Adrenal gland (tissue), 5 donors: ENCODE measurements around the gene PDGFD.

Experiments used
- POLR2A ChIP-seq, 2 donors: fragments of 450-650 bp; IDR thresholded peaks; one replicate each; pipeline ENCODE4 v1.6.1; 2017; ENCODE audit warnings: antibody characterized with exemption in 2 of 2, mild to moderate bottlenecking in 2 of 2, moderate library complexity in 1 of 2
- TF ChIP-seq, protein P1 (sequence below), 6 experiments: fragments of 450-650 bp in 4 of 6; fragments of 200-600 bp in 2 of 6; sonication (generic) in 1 of 6; IDR thresholded peaks; 1 replicate in 5 of 6; 2 replicates in 1 of 6; pipeline versions ENCODE4 v1.5.1 to v1.8.0; 2016 to 2021; ENCODE audit warnings: antibody characterized with exemption in 6 of 6, mild to moderate bottlenecking in 2 of 6, moderate library complexity in 1 of 6
- donor health status: DM: no; HTN: no; CAD: no.

- no peak for TF ChIP-seq POLR2A (IDR thresholded peaks at IDR 0.05)
- TF ChIP-seq, protein P1, sequence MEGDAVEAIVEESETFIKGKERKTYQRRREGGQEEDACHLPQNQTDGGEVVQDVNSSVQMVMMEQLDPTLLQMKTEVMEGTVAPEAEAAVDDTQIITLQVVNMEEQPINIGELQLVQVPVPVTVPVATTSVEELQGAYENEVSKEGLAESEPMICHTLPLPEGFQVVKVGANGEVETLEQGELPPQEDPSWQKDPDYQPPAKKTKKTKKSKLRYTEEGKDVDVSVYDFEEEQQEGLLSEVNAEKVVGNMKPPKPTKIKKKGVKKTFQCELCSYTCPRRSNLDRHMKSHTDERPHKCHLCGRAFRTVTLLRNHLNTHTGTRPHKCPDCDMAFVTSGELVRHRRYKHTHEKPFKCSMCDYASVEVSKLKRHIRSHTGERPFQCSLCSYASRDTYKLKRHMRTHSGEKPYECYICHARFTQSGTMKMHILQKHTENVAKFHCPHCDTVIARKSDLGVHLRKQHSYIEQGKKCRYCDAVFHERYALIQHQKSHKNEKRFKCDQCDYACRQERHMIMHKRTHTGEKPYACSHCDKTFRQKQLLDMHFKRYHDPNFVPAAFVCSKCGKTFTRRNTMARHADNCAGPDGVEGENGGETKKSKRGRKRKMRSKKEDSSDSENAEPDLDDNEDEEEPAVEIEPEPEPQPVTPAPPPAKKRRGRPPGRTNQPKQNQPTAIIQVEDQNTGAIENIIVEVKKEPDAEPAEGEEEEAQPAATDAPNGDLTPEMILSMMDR (IDR thresholded peaks at IDR 0.05), result no peak
Observed at GRCh38 chr11:104054911-104055529, 108.9 kb downstream of the PDGFD start.
